Putamen (tissue), 1 donor: ENCODE data around the gene GLRX5.

Experiments used
- DNase-seq: peaks from one replicate; pipeline ENCODE4 v3.0.0-alpha.2; 2016; ENCODE audit warnings: low spot score

GLRX5 gene

GRCh38 chr14:95534299-95535225 lies at the start of gene GLRX5:
TSS of gene GLRX5 (plus strand) at chr14:95535050. CDS start at chr14:95535090, 40 bp downstream.
- DNase-seq = peak; percentile 100

GRCh38 chr14:95485222-95485819 lies 49.5 kb upstream of the GLRX5 start:
- no peak for DNase-seq

GRCh38 chr14:95486875-95487668 lies 47.8 kb upstream of the GLRX5 start:
- no peak for DNase-seq

GRCh38 chr14:95487669-95488084 lies 47.2 kb upstream of the GLRX5 start:
- no peak for DNase-seq

- no peak for DNase-seq
Observed at GRCh38 chr14:95488376-95489213, 46.3 kb upstream of the GLRX5 start.

- no peak for DNase-seq
Observed at GRCh38 chr14:95489214-95490137, 45.4 kb upstream of the GLRX5 start.

GRCh38 chr14:95490138-95490509 lies 44.7 kb upstream of the GLRX5 start:
- no peak for DNase-seq

GRCh38 chr14:95490727-95491451 lies 44.0 kb upstream of the GLRX5 start:
- no peak for DNase-seq

GRCh38 chr14:95491936-95492608 lies 42.8 kb upstream of the GLRX5 start:
- DNase-seq = no peak

GRCh38 chr14:95493503-95493902 lies 41.3 kb upstream of the GLRX5 start:
- no peak for DNase-seq

GRCh38 chr14:95493976-95494375 lies 40.9 kb upstream of the GLRX5 start:
- DNase-seq = no peak

GRCh38 chr14:95494456-95494855 lies 40.4 kb upstream of the GLRX5 start:
- DNase-seq = no peak

- no peak for DNase-seq
Observed at GRCh38 chr14:95495076-95495475, 39.8 kb upstream of the GLRX5 start.

GRCh38 chr14:95495538-95496025 lies 39.3 kb upstream of the GLRX5 start:
- DNase-seq = no peak

- no peak for DNase-seq
Observed at GRCh38 chr14:95496111-95496681, 38.7 kb upstream of the GLRX5 start.

- no peak for DNase-seq
Observed at GRCh38 chr14:95496690-95497259, 38.1 kb upstream of the GLRX5 start.

- DNase-seq = no peak
Observed at GRCh38 chr14:95497561-95498011, 37.3 kb upstream of the GLRX5 start.

- peak; percentile 70 for DNase-seq
Observed at GRCh38 chr14:95498622-95499353, 36.1 kb upstream of the GLRX5 start.
